GM23248 (cell line): ENCODE measurements around the gene ENO4. TPM values are rescaled to one million over a fixed set of nuclear protein-coding genes. Genes with fewer than 3 reads are reported as not detected.

Experiments
- DNase-seq: peaks from one replicate; pipeline ENCODE4 v3.0.0-alpha.2; 2015
- H2AFZ ChIP-seq: fragments of 200-600 bp; sonication (generic); 2 replicates; pipeline ENCODE4 v1.6.1; 2016; ENCODE audit warnings: antibody characterized with exemption
- H3F3A ChIP-seq: fragments of 200-600 bp; sonication (generic); 2 replicates; pipeline ENCODE4 v1.6.1; 2016; ENCODE audit warnings: mild to moderate bottlenecking, antibody characterized with exemption, mixed run types; ENCODE audit not compliant: insufficient read depth
- H3K27ac ChIP-seq: fragments of 200-600 bp; sonication (generic); 2 replicates; pipeline ENCODE4 v1.5.1; 2016; ENCODE audit warnings: mild to moderate bottlenecking
- H3K27me3 ChIP-seq: fragments of 200-600 bp; sonication (generic); replicated peaks from 2 replicates; pipeline ENCODE4 v1.6.1; 2016; ENCODE audit warnings: mild to moderate bottlenecking; ENCODE audit not compliant: insufficient read depth
- H3K36me3 ChIP-seq: fragments of 200-600 bp; sonication (generic); 2 replicates; pipeline ENCODE4 v1.6.1; 2016; ENCODE audit warnings: low read depth, mild to moderate bottlenecking
- H3K4me1 ChIP-seq: fragments of 200-600 bp; sonication (generic); 2 replicates; pipeline ENCODE4 v1.6.1; 2016; ENCODE audit warnings: mild to moderate bottlenecking; ENCODE audit not compliant: insufficient read depth
- H3K4me2 ChIP-seq: fragments of 200-600 bp; sonication (generic); one replicate; pipeline ENCODE4 v1.6.1; 2016; ENCODE audit warnings: mild to moderate bottlenecking; ENCODE audit not compliant: unreplicated experiment
- H3K4me3 ChIP-seq: fragments of 200-600 bp; sonication (generic); 2 replicates; pipeline ENCODE4 v1.5.1; 2016; ENCODE audit warnings: mild to moderate bottlenecking
- H3K79me2 ChIP-seq: fragments of 200-600 bp; sonication (generic); 2 replicates; pipeline ENCODE4 v1.6.1; 2016; ENCODE audit warnings: mild to moderate bottlenecking; ENCODE audit not compliant: insufficient read depth
- H3K9ac ChIP-seq: fragments of 200-600 bp; sonication (generic); 2 replicates; pipeline ENCODE4 v1.6.1; 2016; ENCODE audit warnings: mild to moderate bottlenecking
- H3K9me2 ChIP-seq: fragments of 200-600 bp; sonication (generic); 2 replicates; pipeline ENCODE4 v1.6.1; 2016; ENCODE audit warnings: mixed run types, mild to moderate bottlenecking, moderate library complexity; ENCODE audit not compliant: insufficient read depth
- H3K9me3 ChIP-seq: fragments of 200-600 bp; sonication (generic); one replicate; pipeline ENCODE4 v1.6.1; 2017; ENCODE audit warnings: low read depth
- H4K20me1 ChIP-seq: fragments of 200-600 bp; sonication (generic); 2 replicates; pipeline ENCODE4 v1.6.0; 2016; ENCODE audit not compliant: insufficient read depth
- EZH2 ChIP-seq: fragments of 200-600 bp; sonication (generic); IDR thresholded peaks from 2 replicates; pipeline ENCODE4 v1.6.1; 2018; ENCODE audit warnings: antibody characterized with exemption, mild to moderate bottlenecking; ENCODE audit not compliant: insufficient read depth, poor library complexity, severe bottlenecking
- EZH2phosphoT487 ChIP-seq: fragments of 200-600 bp; sonication (generic); IDR thresholded peaks from 2 replicates; pipeline ENCODE4 v1.6.1; 2018; ENCODE audit warnings: antibody characterized with exemption, moderate library complexity, mild to moderate bottlenecking, low read depth; ENCODE audit not compliant: insufficient read depth
- WGBS, 2 experiments: methylation state at CpG; one replicate each; pipeline ENCODE4 v1.1.6; 2015 to 2017; ENCODE audit warnings: low lambda C conversion rate in 2 of 2, low coverage in 1 of 2; ENCODE audit errors: missing lambda C conversion rate in 2 of 2; 5-methylcytosine and 5-hydroxymethylcytosine counted together
- in situ Hi-C: fragments of 300-500 bp; cut with MboI; formaldehyde crosslinking; loops from 2 replicates; pipeline ENCODE4 v1.15.0; 2020
- polyA plus RNA-seq: library from polyadenylated mRNA; unstranded; fragments of >200 nt; fragmentation: Nextera tagmentation; extraction: Ambion mirVana; gene quantifications from 2 replicates; pipeline ENCODE4 v1.2.1, GENCODE V29; 2016
- total RNA-seq: library from RNA; depleted of rRNA; stranded (reverse); fragments of >200 nt; shearing (Covaris generic); gene quantifications from 2 replicates; pipeline ENCODE4 v1.2.3, GENCODE V29; 2014

Gene ENO4
- total and polyA plus RNA-seq, 2 experiments from 2014 or later: 0.11 to 0.35 TPM

GRCh38 chr10:116802876-116803275 lies 46.4 kb upstream of the ENO4 start:
- Histone ChIP-seq H3F3A (no peaks in the 10 kb centered on the region), H3K36me3 (no peaks in the 10 kb centered on the region), H3K27me3 (peaks cover 9% of the 10 kb centered on the region; the same call in 1 of the 2 replicates), H3K79me2 (no peaks in the 10 kb centered on the region), H2AFZ (no peak overlapping the region), H3K9me3 (no peaks in the 10 kb centered on the region), H3K9ac (no peak overlapping the region), H3K4me2 (no peak overlapping the region), H3K9me2 (no peaks in the 10 kb centered on the region), H3K4me3 (no peak overlapping the region), H3K27ac (no peak overlapping the region), H4K20me1 (no peaks in the 10 kb centered on the region), H3K4me1 (no peaks in the 10 kb centered on the region)
- DNase-seq: no peak
- in situ Hi-C loops: no loop called here
- WGBS, 2 experiments: 74 to 75% methylated on average over 19 of the region's 19 CpGs
- TF ChIP-seq EZH2phosphoT487 (no peak), EZH2 (no peak)

GRCh38 chr10:116803451-116804249 lies 45.6 kb upstream of the ENO4 start:
- Histone ChIP-seq H3K9ac (no peak overlapping the region), H3K36me3 (no peaks in the 10 kb centered on the region), H3K9me3 (no peaks in the 10 kb centered on the region), H3K4me3 (no peak overlapping the region), H3K4me2 (no peak overlapping the region), H3K9me2 (no peaks in the 10 kb centered on the region), H3K4me1 (no peaks in the 10 kb centered on the region), H3K27me3 (peaks cover 9% of the 10 kb centered on the region; the same call in 1 of the 2 replicates), H3F3A (no peaks in the 10 kb centered on the region), H4K20me1 (no peaks in the 10 kb centered on the region), H3K27ac (no peak overlapping the region), H2AFZ (no peak overlapping the region), H3K79me2 (no peaks in the 10 kb centered on the region)
- no peak for DNase-seq
- TF ChIP-seq EZH2 (no peak), EZH2phosphoT487 (no peak)
- in situ Hi-C loops: no loop called here
- 72 to 76% methylated on average over 22 of the region's 22 CpGs for WGBS, 2 experiments

- H3K9me3 ChIP-seq: no peaks in the 10 kb centered on the region
- H3K27me3 ChIP-seq: peaks cover 8% of the 10 kb centered on the region; the same call in 1 of the 2 replicates
- no peak overlapping the region for H3K4me3 ChIP-seq
- no peaks in the 10 kb centered on the region for H3K79me2 ChIP-seq
- H3K9me2 ChIP-seq: no peaks in the 10 kb centered on the region
- in situ Hi-C loops: no loop called here
- H3K9ac ChIP-seq: no peak overlapping the region
- no peak overlapping the region for H2AFZ ChIP-seq
- TF ChIP-seq EZH2: no peak
- no peak for TF ChIP-seq EZH2phosphoT487
- DNase-seq: no peak
- no peaks in the 10 kb centered on the region for H3K4me1 ChIP-seq
- no peaks in the 10 kb centered on the region for H3F3A ChIP-seq
- no peaks in the 10 kb centered on the region for H4K20me1 ChIP-seq
- no peak overlapping the region for H3K27ac ChIP-seq
- 91 to 94% methylated on average over 11 to 13 of the region's 13 CpGs for WGBS, 2 experiments
- H3K4me2 ChIP-seq: no peak overlapping the region
- no peaks in the 10 kb centered on the region for H3K36me3 ChIP-seq
Observed at GRCh38 chr10:116808706-116809105, 40.6 kb upstream of the ENO4 start.

- no peak overlapping the region for H3K4me2 ChIP-seq
- WGBS, 2 experiments: 54 to 55% methylated on average over 20 of the region's 20 CpGs
- H3K9me3 ChIP-seq: no peaks in the 10 kb centered on the region
- H3K79me2 ChIP-seq: no peaks in the 10 kb centered on the region
- no peaks in the 10 kb centered on the region for H3K9me2 ChIP-seq
- in situ Hi-C loops: no loop called here
- no peak overlapping the region for H3K4me3 ChIP-seq
- H4K20me1 ChIP-seq: no peaks in the 10 kb centered on the region
- H3K9ac ChIP-seq: no peak overlapping the region
- H3K4me1 ChIP-seq: no peaks in the 10 kb centered on the region
- no peak overlapping the region for H2AFZ ChIP-seq
- H3K27me3 ChIP-seq: peaks cover 7% of the 10 kb centered on the region; the same call in 1 of the 2 replicates
- H3K27ac ChIP-seq: no peak overlapping the region
- DNase-seq: peak; percentile 33
- no peaks in the 10 kb centered on the region for H3K36me3 ChIP-seq
- TF ChIP-seq EZH2: no peak
- no peak for TF ChIP-seq EZH2phosphoT487
- no peaks in the 10 kb centered on the region for H3F3A ChIP-seq
Observed at GRCh38 chr10:116809483-116810119, 39.7 kb upstream of the ENO4 start.
